HepG2 (cell line): ENCODE results near the gene HSFX1.

Source experiments
- ATRX ChIP-seq: sonication (generic); formaldehyde crosslinking; IDR thresholded peaks from 2 replicates; pipeline ENCODE4 v1.4.0; 2020; ENCODE audit warnings: missing genetic modification reagents, borderline replicate concordance
- CHD2 ChIP-seq: IDR thresholded peaks from 2 replicates; pipeline ENCODE4 v1.6.1; 2011; ENCODE audit warnings: low read depth, low read length, improper control_type of control experiment
- FOXC1 ChIP-seq: sonication (generic); formaldehyde crosslinking; IDR thresholded peaks from 2 replicates; pipeline ENCODE4 v1.8.0; 2022; ENCODE audit warnings: mild to moderate bottlenecking, missing genetic modification reagents, borderline replicate concordance
- GABPA ChIP-seq, 2 experiments: IDR thresholded peaks; 2 replicates each; pipeline ENCODE4 v1.6.1; 2011 to 2016; ENCODE audit warnings: low read depth in 2 of 2, low read length in 1 of 2, missing biosample characterization in 1 of 2, missing genetic modification characterization in 1 of 2
- KDM2A ChIP-seq: sonication (generic); formaldehyde crosslinking; IDR thresholded peaks from 2 replicates; pipeline ENCODE4 v1.4.0; 2020; ENCODE audit warnings: low read depth, missing genetic modification reagents, borderline replicate concordance
- NFRKB ChIP-seq: fragments of 450-650 bp; IDR thresholded peaks from 2 replicates; pipeline ENCODE4 v1.6.1; 2017
- RAD21 ChIP-seq: fragments of 450-650 bp; formaldehyde crosslinking; IDR thresholded peaks from 2 replicates; pipeline ENCODE4 v1.5.0; 2020; ENCODE audit warnings: mild to moderate bottlenecking
- RBAK ChIP-seq: sonication (generic); formaldehyde crosslinking; IDR thresholded peaks from 2 replicates; pipeline ENCODE4 v1.5.1; 2020; ENCODE audit warnings: mild to moderate bottlenecking, missing genetic modification reagents
- RBFOX2 ChIP-seq: fragments of 200-400 bp; formaldehyde crosslinking; IDR thresholded peaks from 2 replicates; pipeline ENCODE4 v1.6.1; 2017; ENCODE audit warnings: low read depth, mild to moderate bottlenecking, low read length
- SRF ChIP-seq: IDR thresholded peaks from 2 replicates; pipeline ENCODE4 v1.6.1; 2011; ENCODE audit warnings: mild to moderate bottlenecking, low read depth, low read length, moderate library complexity
- TRIM24 ChIP-seq: sonication (generic); formaldehyde crosslinking; IDR thresholded peaks from 2 replicates; pipeline ENCODE4 v1.8.0; 2022; ENCODE audit warnings: mild to moderate bottlenecking, missing genetic modification reagents
- ZFP62 ChIP-seq: sonication (generic); formaldehyde crosslinking; IDR thresholded peaks from 2 replicates; pipeline ENCODE4 v1.4.0; 2020; ENCODE audit warnings: missing genetic modification reagents
- ZSCAN29 ChIP-seq: sonication (generic); formaldehyde crosslinking; conservative IDR thresholded peaks from 2 replicates; pipeline ENCODE4 v1.4.0; 2020; ENCODE audit warnings: mild to moderate bottlenecking, missing genetic modification reagents
- TF ChIP-seq, protein P1 (sequence below): sonication (generic); formaldehyde crosslinking; IDR thresholded peaks from 2 replicates; pipeline ENCODE4 v1.5.0; 2020; ENCODE audit warnings: mild to moderate bottlenecking, missing genetic modification reagents, moderate library complexity

DNA sequence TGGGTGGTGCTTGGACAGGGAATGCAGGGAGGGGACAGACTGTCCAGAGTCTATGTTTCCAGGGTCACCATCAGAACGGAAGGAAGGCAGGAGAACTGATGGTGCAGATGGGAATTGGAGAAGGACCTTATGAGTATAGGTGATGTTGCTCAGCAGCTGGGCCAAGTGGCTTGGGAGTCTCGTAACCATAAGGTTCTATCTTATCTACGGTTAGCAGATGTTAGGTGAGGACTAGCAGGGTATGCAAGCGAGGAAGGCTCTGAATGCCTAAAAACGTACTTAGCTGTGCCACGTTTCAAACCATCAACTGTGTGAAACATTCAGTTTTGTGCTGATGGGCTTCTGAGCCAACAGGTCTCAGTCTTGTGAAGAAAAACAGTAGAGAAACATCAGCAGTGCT, 30.2 kb downstream of the HSFX1 start:
- TF ChIP-seq FOXC1 (CRISPR knock-in tag) (no peak), SRF (no peak), NFRKB (no peak), RBAK (CRISPR knock-in tag) (no peak), ZFP62 (no peak), KDM2A (no peak), RBFOX2 (no peak), ATRX (CRISPR knock-in tag) (no peak), TRIM24 (CRISPR knock-in tag) (no peak), CHD2 (no peak), ZSCAN29 (CRISPR knock-in tag) (no peak), RAD21 (CRISPR knock-in tag) (no peak), GABPA (IDR thresholded peaks at IDR 0.05; ENCODE audit: low read depth, low read length) (no peak), GABPA (CRISPR knock-in tag; IDR thresholded peaks at IDR 0.05; ENCODE audit: low read depth) (no peak)
- TF ChIP-seq, protein P1, sequence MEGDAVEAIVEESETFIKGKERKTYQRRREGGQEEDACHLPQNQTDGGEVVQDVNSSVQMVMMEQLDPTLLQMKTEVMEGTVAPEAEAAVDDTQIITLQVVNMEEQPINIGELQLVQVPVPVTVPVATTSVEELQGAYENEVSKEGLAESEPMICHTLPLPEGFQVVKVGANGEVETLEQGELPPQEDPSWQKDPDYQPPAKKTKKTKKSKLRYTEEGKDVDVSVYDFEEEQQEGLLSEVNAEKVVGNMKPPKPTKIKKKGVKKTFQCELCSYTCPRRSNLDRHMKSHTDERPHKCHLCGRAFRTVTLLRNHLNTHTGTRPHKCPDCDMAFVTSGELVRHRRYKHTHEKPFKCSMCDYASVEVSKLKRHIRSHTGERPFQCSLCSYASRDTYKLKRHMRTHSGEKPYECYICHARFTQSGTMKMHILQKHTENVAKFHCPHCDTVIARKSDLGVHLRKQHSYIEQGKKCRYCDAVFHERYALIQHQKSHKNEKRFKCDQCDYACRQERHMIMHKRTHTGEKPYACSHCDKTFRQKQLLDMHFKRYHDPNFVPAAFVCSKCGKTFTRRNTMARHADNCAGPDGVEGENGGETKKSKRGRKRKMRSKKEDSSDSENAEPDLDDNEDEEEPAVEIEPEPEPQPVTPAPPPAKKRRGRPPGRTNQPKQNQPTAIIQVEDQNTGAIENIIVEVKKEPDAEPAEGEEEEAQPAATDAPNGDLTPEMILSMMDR (CRISPR knock-in tag): no peak
